Umbilical cord (tissue), 2 donors: Measurements from ENCODE around the gene ERGIC1. TPM values are rescaled to one million over a fixed set of nuclear protein-coding genes. Genes with fewer than 3 reads are reported as not detected.

Experiments
- DNase-seq: peaks from one replicate; pipeline ENCODE4 v3.0.0-alpha.2; 2015; ENCODE audit warnings: low spot score
- total RNA-seq: library from RNA; depleted of rRNA; stranded (reverse); fragments of >200 nt; gene quantifications from one replicate; pipeline ENCODE4 v1.2.3, GENCODE V29; 2014; ENCODE audit warnings: low replicate concordance; ENCODE audit not compliant: insufficient read depth

Gene ERGIC1
- total RNA-seq, 1 donor from 2014 or later, result 42.1 TPM

GRCh38 chr5:172920447-172920849 is 86.4 kb downstream of the ERGIC1 start:
- no peak for DNase-seq

- no peak for DNase-seq
These were observed 86.9 kb downstream of the ERGIC1 start for GRCh38 chr5:172920995-172921394.

GRCh38 chr5:172921906-172922305 is 87.9 kb downstream of the ERGIC1 start:
- DNase-seq, result no peak

GRCh38 chr5:172923539-172923938 is 89.5 kb downstream of the ERGIC1 start:
- no peak for DNase-seq

- DNase-seq, result no peak
These were observed 91.4 kb downstream of the ERGIC1 start for GRCh38 chr5:172925336-172925948.

GRCh38 chr5:172926008-172926523 is 92.0 kb downstream of the ERGIC1 start:
- DNase-seq, result no peak

GRCh38 chr5:172926796-172927195 is 92.7 kb downstream of the ERGIC1 start:
- no peak for DNase-seq

- DNase-seq, result no peak
These were observed 95.4 kb downstream of the ERGIC1 start for GRCh38 chr5:172929371-172929838.

- DNase-seq, result no peak
These were observed 97.0 kb downstream of the ERGIC1 start for GRCh38 chr5:172931001-172931536.

GRCh38 chr5:172932313-172933017 is 98.4 kb downstream of the ERGIC1 start:
- peak; percentile 46 for DNase-seq

GRCh38 chr5:172933238-172933637 is 99.2 kb downstream of the ERGIC1 start:
- DNase-seq, result no peak

- DNase-seq, result no peak
These were observed 101.0 kb downstream of the ERGIC1 start for GRCh38 chr5:172935096-172935495.

GRCh38 chr5:172936401-172936800 is 102.3 kb downstream of the ERGIC1 start:
- DNase-seq, result no peak

- DNase-seq, result no peak
These were observed 105.0 kb downstream of the ERGIC1 start for GRCh38 chr5:172939071-172939470.

GRCh38 chr5:172939611-172940267 is 105.7 kb downstream of the ERGIC1 start:
- no peak for DNase-seq

- DNase-seq, result no peak
These were observed 106.4 kb downstream of the ERGIC1 start for GRCh38 chr5:172940268-172941066.

- no peak for DNase-seq
These were observed 107.0 kb downstream of the ERGIC1 start for GRCh38 chr5:172941067-172941516.

- no peak for DNase-seq
These were observed 108.5 kb downstream of the ERGIC1 start for GRCh38 chr5:172942556-172942955.

GRCh38 chr5:172943283-172943841 is 109.3 kb downstream of the ERGIC1 start:
- DNase-seq, result peak; percentile 66

- DNase-seq, result no peak
These were observed 109.9 kb downstream of the ERGIC1 start for GRCh38 chr5:172943906-172944305.

- no peak for DNase-seq
These were observed 110.7 kb downstream of the ERGIC1 start for GRCh38 chr5:172944741-172945140.
